Tibial nerve (tissue), 4 donors: ENCODE data around the gene POLK. TPM values are rescaled to one million over a fixed set of nuclear protein-coding genes. Genes with fewer than 3 reads are reported as not detected.
"Not testable (repeated sequence)": the region's sequence is repeated elsewhere in the genome, so short reads cannot be mapped to it uniquely, and the experiment has no call there.

Source experiments
- DNase-seq, 2 donors: peaks; one replicate each; pipeline ENCODE4 v3.0.0-alpha.2; 2019; ENCODE audit warnings: low spot score in 2 of 2
- H3K27ac ChIP-seq, 4 donors: fragments of 200-600 bp; sonication (generic) in 3 of 4; one replicate each; pipeline ENCODE4 v1.5.1; 2017 to 2019; ENCODE audit warnings: mild to moderate bottlenecking in 1 of 4
- H3K27me3 ChIP-seq, 2 donors: fragments of 200-600 bp; sonication (generic) in 1 of 2; one replicate each; pipeline versions ENCODE4 v1.5.1 to v1.6.0; 2017 to 2019
- H3K36me3 ChIP-seq, 3 donors: fragments of 200-600 bp; sonication (generic); one replicate each; pipeline ENCODE4 v1.5.1; 2018 to 2019
- H3K4me1 ChIP-seq, 4 donors: fragments of 200-600 bp; sonication (generic) in 3 of 4; one replicate each; pipeline ENCODE4 v1.5.1; 2017 to 2019
- H3K4me3 ChIP-seq, 4 donors: fragments of 200-600 bp; sonication (generic) in 3 of 4; one replicate each; pipeline ENCODE4 v1.5.1; 2017 to 2019; ENCODE audit warnings: mild to moderate bottlenecking in 1 of 4, moderate library complexity in 1 of 4
- H3K9me3 ChIP-seq, 4 donors: fragments of 200-600 bp; sonication (generic) in 3 of 4; one replicate each; pipeline ENCODE4 v1.5.1; 2017 to 2019
- CTCF ChIP-seq, 5 experiments: fragments of 200-600 bp in 3 of 5; fragments of 450-650 bp in 2 of 5; sonication (generic) in 3 of 5; IDR thresholded peaks; one replicate each; pipeline ENCODE4 v1.5.1; 2016 to 2019; ENCODE audit warnings: antibody characterized with exemption in 5 of 5, mild to moderate bottlenecking in 3 of 5, moderate library complexity in 2 of 5
- EP300 ChIP-seq, 2 donors: sonication (generic); formaldehyde crosslinking; IDR thresholded peaks; one replicate each; pipeline ENCODE4 v1.6.1; 2017; ENCODE audit warnings: antibody characterized with exemption in 2 of 2, mild to moderate bottlenecking in 1 of 2
- POLR2A ChIP-seq, 2 donors: fragments of 450-650 bp; IDR thresholded peaks; one replicate each; pipeline ENCODE4 v1.6.1; 2017; ENCODE audit warnings: antibody characterized with exemption in 2 of 2, mild to moderate bottlenecking in 2 of 2, moderate library complexity in 2 of 2
- WGBS, 2 donors: methylation state at CpG; one replicate each; pipeline ENCODE4 v1.1.5; 2018; 5-methylcytosine and 5-hydroxymethylcytosine counted together
- total RNA-seq, 4 donors: library from RNA; depleted of rRNA; stranded (reverse); fragments of >200 nt; gene quantifications; one replicate each; pipeline ENCODE4 v1.1.0, GENCODE V29; 2016

POLK gene
- total RNA-seq, 4 donors from 2014 or later = 48.6 to 58.8 (median 56.2) TPM

DNA sequence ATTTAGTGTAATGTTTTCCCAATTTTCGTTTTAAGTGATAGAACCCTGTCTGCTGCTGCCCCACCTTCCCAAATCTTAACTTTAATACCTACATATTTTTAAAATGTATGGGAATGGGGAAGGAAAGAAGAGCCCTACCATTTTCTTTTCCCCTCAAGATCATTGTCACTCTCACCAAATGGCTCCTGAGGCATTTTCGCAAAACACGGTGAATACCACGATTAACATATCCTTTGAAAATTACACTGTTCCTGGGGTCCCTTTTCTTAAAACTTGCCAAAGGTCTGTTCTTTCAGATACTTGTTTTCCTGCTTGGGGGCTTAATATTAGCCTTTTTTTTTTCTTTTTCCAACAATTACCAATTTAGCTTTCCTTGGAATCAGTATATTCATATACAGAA, 36.3 kb upstream of the POLK start:
- H3K9me3 ChIP-seq = peaks cover 0 to 12% (median 3%) of the 10 kb centered on the region in 4 donors
- H3K4me3 ChIP-seq = no peak overlapping the region
- H3K27me3 ChIP-seq = no peaks in the 10 kb centered on the region
- DNase-seq = no peak
- H3K4me1 ChIP-seq = no peaks in the 10 kb centered on the region
- no peaks in the 10 kb centered on the region for H3K36me3 ChIP-seq
- H3K27ac ChIP-seq = no peak overlapping the region
- WGBS, 2 donors = 78 to 80% methylated on average over 4 of the region's 4 CpGs
- no peak for TF ChIP-seq EP300 (IDR thresholded peaks at IDR 0.05)
- no peak for TF ChIP-seq POLR2A (IDR thresholded peaks at IDR 0.05)
- no peak for TF ChIP-seq CTCF (IDR thresholded peaks at IDR 0.05)

- H3K4me1 ChIP-seq = no peaks in the 10 kb centered on the region
- H3K27me3 ChIP-seq = no peaks in the 10 kb centered on the region
- H3K4me3 ChIP-seq = no peak overlapping the region
- TF ChIP-seq CTCF (IDR thresholded peaks at IDR 0.05) = no peak
- no peak for TF ChIP-seq EP300 (IDR thresholded peaks at IDR 0.05)
- TF ChIP-seq POLR2A (IDR thresholded peaks at IDR 0.05) = no peak
- H3K27ac ChIP-seq = no peak overlapping the region
- no peak for DNase-seq
- peaks cover 0 to 6% (median 0%) of the 10 kb centered on the region in 3 donors for H3K36me3 ChIP-seq
- WGBS, 2 donors = 91 to 94% methylated on average over 4 of the region's 4 CpGs
- H3K9me3 ChIP-seq = peaks cover 0 to 23% (median 7%) of the 10 kb centered on the region in 4 donors
Measured at GRCh38 chr5:75481024-75481423, 30.7 kb upstream of the POLK start.

DNA sequence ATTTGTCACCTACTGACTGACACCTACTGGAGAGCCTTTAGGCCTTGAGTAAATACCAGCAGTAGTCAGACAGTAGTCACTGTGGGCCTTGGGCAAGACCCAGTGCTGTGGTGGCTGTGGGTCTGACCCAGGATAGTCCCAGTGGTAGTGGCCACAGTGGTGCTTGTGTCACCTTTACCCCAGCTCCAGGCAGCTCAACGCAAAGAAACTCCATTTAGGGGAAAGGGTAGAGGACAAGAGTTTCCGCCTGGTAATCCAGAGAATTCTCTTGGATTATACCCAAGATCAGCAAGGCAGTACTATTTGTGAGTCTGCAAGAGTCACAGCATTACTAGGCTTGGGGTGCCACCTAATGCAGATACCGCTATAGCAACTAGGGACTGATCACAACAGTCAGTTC, 29.2 kb upstream of the POLK start:
- no peaks in the 10 kb centered on the region for H3K4me1 ChIP-seq
- no peaks in the 10 kb centered on the region for H3K27me3 ChIP-seq
- peaks cover 0 to 6% (median 0%) of the 10 kb centered on the region in 3 donors for H3K36me3 ChIP-seq
- no peak for DNase-seq
- TF ChIP-seq EP300 (IDR thresholded peaks at IDR 0.05) (no peak), POLR2A (IDR thresholded peaks at IDR 0.05) (no peak), CTCF (IDR thresholded peaks at IDR 0.05) (no peak)
- H3K4me3 ChIP-seq = no peak overlapping the region
- H3K9me3 ChIP-seq = peaks cover 0 to 38% (median 12%) of the 10 kb centered on the region in 4 donors
- 92 to 95% methylated on average over 3 of the region's 3 CpGs for WGBS, 2 donors
- no peak overlapping the region for H3K27ac ChIP-seq

DNA sequence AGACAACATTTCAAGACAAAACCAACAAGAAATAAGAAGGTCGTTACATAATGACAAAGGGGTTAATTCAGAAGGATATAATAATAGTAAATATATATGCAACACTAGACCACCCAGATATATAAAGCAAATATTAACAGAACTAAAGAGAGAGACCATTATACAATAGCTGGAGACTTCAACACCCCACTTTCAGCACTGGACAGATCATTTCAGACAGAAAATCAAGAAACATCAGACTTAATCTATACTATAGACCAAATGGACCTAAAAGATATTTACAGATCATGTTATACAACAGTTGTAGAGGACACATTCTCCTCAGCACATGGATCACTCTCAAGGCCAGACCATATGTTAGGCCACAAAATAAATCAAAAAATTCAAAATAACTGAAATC, 27.1 kb upstream of the POLK start:
- no peak overlapping the region for H3K27ac ChIP-seq
- no peaks in the 10 kb centered on the region for H3K4me1 ChIP-seq
- no peak for DNase-seq
- H3K4me3 ChIP-seq = no peak overlapping the region
- H3K36me3 ChIP-seq = peaks cover 0 to 9% (median 0%) of the 10 kb centered on the region in 3 donors
- 82 to 87% methylated on average over 1 of the region's 1 CpG for WGBS, 2 donors
- TF ChIP-seq CTCF (IDR thresholded peaks at IDR 0.05) (no peak), POLR2A (IDR thresholded peaks at IDR 0.05) (no peak), EP300 (IDR thresholded peaks at IDR 0.05) (no peak)
- peaks cover 0 to 57% (median 13%) of the 10 kb centered on the region in 4 donors for H3K9me3 ChIP-seq
- no peaks in the 10 kb centered on the region for H3K27me3 ChIP-seq

DNA sequence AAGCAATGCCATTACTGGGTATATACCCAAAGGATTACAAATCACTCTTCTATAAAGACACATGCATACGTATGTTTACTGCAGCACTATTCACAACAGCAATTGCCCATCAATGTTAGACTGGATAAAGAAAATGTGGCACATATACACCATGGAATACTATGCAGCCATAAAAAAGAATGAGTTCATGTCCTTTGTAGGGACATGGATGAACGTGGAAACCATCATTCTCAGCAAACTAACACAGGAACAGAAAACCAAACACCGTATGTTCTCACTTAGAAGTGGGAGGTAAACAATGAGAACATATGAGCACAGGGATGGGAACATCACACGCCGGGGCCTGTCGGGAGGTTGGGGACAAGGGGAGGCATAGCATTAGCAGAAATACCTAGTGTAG, 21.8 kb upstream of the POLK start:
- H3K27ac ChIP-seq, DNase-seq, H3K4me1 ChIP-seq, H3K4me3 ChIP-seq, H3K27me3 ChIP-seq: not testable (repeated sequence)
- H3K36me3 ChIP-seq = peaks cover 0 to 30% (median 0%) of the 10 kb centered on the region in 3 donors
- WGBS, 2 donors = 97 to 99% methylated on average over 6 of the region's 6 CpGs
- peaks cover 0 to 50% (median 9%) of the 10 kb centered on the region in 4 donors for H3K9me3 ChIP-seq

DNA sequence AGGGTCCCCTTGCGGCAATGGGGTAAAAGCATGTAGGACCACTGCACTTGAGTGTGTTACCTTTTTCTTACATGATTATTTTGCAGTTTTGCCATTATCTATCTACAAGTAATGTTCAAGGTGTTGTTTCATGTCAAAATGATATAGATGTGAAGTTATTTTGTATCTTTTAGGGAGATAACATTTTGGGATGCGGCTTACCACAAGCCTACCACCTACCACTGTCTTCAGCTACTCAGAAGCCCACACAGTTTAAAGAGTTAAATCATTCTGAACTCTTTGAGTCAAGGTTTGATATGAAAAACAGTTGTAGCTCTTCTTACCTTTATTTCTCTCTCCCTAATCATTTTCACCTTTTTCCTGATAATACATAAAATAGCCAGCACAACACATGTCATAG, 20.1 kb upstream of the POLK start:
- no peaks in the 10 kb centered on the region for H3K4me1 ChIP-seq
- WGBS, 2 donors = 92 to 99% methylated on average over 2 of the region's 2 CpGs
- no peak overlapping the region for H3K4me3 ChIP-seq
- no peak for DNase-seq
- no peaks in the 10 kb centered on the region for H3K27me3 ChIP-seq
- peaks cover 0 to 37% (median 4%) of the 10 kb centered on the region in 4 donors for H3K9me3 ChIP-seq
- H3K27ac ChIP-seq = no peak overlapping the region
- H3K36me3 ChIP-seq = peaks cover 0 to 30% (median 0%) of the 10 kb centered on the region in 3 donors
- TF ChIP-seq POLR2A (IDR thresholded peaks at IDR 0.05) (no peak), EP300 (IDR thresholded peaks at IDR 0.05) (no peak)
